ENCODE measurements around the gene SORT1.
A peak's percentile ranks its signal among the peaks of the same experiment; 100 is the strongest.
"Not testable (repeated sequence)": the region's sequence is repeated elsewhere in the genome, so short reads cannot be mapped to it uniquely, and the experiment has no call there.

SORT1 gene

GRCh38 chr1:109397581-109398342 is at the start of gene SORT1:
TSS of gene SORT1 (minus strand) at chr1:109397918. CDS start at chr1:109397892, 26 bp downstream.
- DNase-seq: peak; percentile 87 to 92

GRCh38 chr1:109445949-109446695 is 48.4 kb upstream of the SORT1 start:
- DNase-seq: not testable (repeated sequence)

- no peak for DNase-seq
Observed at GRCh38 chr1:109444346-109444745, 46.6 kb upstream of the SORT1 start.

- DNase-seq: no peak
Observed at GRCh38 chr1:109443476-109443875, 45.8 kb upstream of the SORT1 start.

- DNase-seq: no peak
Observed at GRCh38 chr1:109441069-109441468, 43.4 kb upstream of the SORT1 start.

GRCh38 chr1:109438798-109439297 is 41.1 kb upstream of the SORT1 start:
- DNase-seq: no peak

- no peak for DNase-seq
Observed at GRCh38 chr1:109434484-109434883, 36.8 kb upstream of the SORT1 start.

- DNase-seq: no peak
Observed at GRCh38 chr1:109433322-109433721, 35.6 kb upstream of the SORT1 start.

GRCh38 chr1:109432336-109432735 is 34.6 kb upstream of the SORT1 start:
- DNase-seq: no peak

- no peak for DNase-seq
Observed at GRCh38 chr1:109427171-109427467, 29.4 kb upstream of the SORT1 start.

GRCh38 chr1:109426281-109427170 is 28.8 kb upstream of the SORT1 start, which contains the start of gene PSMA5:
TSS of gene PSMA5 (minus strand) at chr1:109426448. CDS start at chr1:109426330, 118 bp downstream.
- DNase-seq: peak; percentile 94 to 98

- no peak for DNase-seq
Observed at GRCh38 chr1:109425391-109426280, 27.9 kb upstream of the SORT1 start.

GRCh38 chr1:109423498-109423897 is 25.8 kb upstream of the SORT1 start:
- DNase-seq: no peak

GRCh38 chr1:109412551-109412950 is 14.8 kb upstream of the SORT1 start:
- DNase-seq: no peak

GRCh38 chr1:109404838-109405237 is 7.1 kb upstream of the SORT1 start:
- no peak for DNase-seq

GRCh38 chr1:109402025-109402424 is 4.3 kb upstream of the SORT1 start:
- DNase-seq: no peak

- no peak for DNase-seq
Observed at GRCh38 chr1:109400035-109400655, 2.4 kb upstream of the SORT1 start.

GRCh38 chr1:109399326-109399957 is 1.7 kb upstream of the SORT1 start:
- DNase-seq: peak; percentile 66 to 68

- no peak for DNase-seq
Observed at GRCh38 chr1:109398343-109399225, 866 bp upstream of the SORT1 start.

All from NCI-H2081 (cell line).